ENCODE measurements around the gene DBX2.

GRCh38 chr12:45010059-45010458, 40.8 kb downstream of the DBX2 start:
- TF ChIP-seq POLR2AphosphoS5 (IDR thresholded peaks at IDR 0.05; ENCODE audit: low read depth, low read length) (no peak), TAF1 (IDR thresholded peaks at IDR 0.05; ENCODE audit: borderline replicate concordance, insufficient read depth, low read length) (no peak)
- TF ChIP-seq, protein P1, sequence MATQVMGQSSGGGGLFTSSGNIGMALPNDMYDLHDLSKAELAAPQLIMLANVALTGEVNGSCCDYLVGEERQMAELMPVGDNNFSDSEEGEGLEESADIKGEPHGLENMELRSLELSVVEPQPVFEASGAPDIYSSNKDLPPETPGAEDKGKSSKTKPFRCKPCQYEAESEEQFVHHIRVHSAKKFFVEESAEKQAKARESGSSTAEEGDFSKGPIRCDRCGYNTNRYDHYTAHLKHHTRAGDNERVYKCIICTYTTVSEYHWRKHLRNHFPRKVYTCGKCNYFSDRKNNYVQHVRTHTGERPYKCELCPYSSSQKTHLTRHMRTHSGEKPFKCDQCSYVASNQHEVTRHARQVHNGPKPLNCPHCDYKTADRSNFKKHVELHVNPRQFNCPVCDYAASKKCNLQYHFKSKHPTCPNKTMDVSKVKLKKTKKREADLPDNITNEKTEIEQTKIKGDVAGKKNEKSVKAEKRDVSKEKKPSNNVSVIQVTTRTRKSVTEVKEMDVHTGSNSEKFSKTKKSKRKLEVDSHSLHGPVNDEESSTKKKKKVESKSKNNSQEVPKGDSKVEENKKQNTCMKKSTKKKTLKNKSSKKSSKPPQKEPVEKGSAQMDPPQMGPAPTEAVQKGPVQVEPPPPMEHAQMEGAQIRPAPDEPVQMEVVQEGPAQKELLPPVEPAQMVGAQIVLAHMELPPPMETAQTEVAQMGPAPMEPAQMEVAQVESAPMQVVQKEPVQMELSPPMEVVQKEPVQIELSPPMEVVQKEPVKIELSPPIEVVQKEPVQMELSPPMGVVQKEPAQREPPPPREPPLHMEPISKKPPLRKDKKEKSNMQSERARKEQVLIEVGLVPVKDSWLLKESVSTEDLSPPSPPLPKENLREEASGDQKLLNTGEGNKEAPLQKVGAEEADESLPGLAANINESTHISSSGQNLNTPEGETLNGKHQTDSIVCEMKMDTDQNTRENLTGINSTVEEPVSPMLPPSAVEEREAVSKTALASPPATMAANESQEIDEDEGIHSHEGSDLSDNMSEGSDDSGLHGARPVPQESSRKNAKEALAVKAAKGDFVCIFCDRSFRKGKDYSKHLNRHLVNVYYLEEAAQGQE (IDR thresholded peaks at IDR 0.05; ENCODE audit: insufficient read depth in 1 of 2, low read depth in 2 of 2, low read length in 2 of 2) = no peak
